OCI-LY3 (cell line): ENCODE results near the gene MAB21L3.

Experiments used
- EZH2phosphoT487 ChIP-seq: fragments of 200-600 bp; shearing (Covaris generic); IDR thresholded peaks from 2 replicates; pipeline ENCODE4 v1.6.1; 2018; ENCODE audit warnings: antibody characterized with exemption, mixed run types, low read depth
- TF ChIP-seq, protein P1 (sequence below): fragments of 200-600, 300-600 bp; sonication (generic); IDR thresholded peaks from 2 replicates; pipeline ENCODE4 v1.5.1; 2014; ENCODE audit warnings: antibody characterized with exemption, low read length, low read depth

DNA sequence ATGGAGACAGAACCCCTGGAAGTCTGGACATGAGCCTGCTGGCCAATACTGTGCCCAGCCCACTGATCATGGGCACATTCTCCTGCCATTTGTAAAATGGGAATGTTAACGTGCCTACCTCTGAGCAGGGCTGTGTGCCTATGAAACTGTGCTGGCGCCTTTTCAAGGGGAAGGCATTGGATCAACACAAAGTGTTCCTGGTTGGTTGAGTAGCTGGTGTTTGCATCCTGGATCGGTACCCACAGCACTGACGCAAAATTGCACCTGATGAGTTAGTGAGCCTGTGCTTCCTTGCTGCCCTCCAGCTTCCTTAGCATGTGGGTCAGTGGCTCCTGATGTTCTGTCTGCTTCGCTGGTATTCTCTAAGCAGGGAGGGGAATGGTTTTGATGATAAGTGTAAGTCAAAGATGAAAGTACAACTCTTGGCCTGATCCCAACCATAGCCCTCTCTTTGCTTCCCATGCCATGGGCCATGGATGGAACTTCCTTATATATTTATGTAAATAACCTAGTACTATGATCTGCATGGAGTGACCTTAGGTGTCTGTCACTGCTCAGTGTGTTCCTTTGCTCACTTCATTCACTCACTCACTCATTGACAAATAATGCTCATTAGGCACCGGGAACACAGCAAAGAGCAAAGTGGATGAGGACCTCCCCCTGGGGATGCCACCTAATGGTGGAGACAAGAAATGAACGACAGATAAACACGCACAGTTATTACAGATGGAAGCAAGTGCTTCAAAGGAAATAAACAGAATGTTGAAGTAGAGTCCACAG lies 22.7 kb downstream of the MAB21L3 start:
- TF ChIP-seq, protein P1, sequence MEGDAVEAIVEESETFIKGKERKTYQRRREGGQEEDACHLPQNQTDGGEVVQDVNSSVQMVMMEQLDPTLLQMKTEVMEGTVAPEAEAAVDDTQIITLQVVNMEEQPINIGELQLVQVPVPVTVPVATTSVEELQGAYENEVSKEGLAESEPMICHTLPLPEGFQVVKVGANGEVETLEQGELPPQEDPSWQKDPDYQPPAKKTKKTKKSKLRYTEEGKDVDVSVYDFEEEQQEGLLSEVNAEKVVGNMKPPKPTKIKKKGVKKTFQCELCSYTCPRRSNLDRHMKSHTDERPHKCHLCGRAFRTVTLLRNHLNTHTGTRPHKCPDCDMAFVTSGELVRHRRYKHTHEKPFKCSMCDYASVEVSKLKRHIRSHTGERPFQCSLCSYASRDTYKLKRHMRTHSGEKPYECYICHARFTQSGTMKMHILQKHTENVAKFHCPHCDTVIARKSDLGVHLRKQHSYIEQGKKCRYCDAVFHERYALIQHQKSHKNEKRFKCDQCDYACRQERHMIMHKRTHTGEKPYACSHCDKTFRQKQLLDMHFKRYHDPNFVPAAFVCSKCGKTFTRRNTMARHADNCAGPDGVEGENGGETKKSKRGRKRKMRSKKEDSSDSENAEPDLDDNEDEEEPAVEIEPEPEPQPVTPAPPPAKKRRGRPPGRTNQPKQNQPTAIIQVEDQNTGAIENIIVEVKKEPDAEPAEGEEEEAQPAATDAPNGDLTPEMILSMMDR = peak; percentile 44
- TF ChIP-seq EZH2phosphoT487 = no peak
